GM12878 (cell line): Measurements from ENCODE around the gene MRPL53. TPM values are rescaled to one million over a fixed set of nuclear protein-coding genes. Genes with fewer than 3 reads are reported as not detected.

Experiments used
- ATF2 ChIP-seq: IDR thresholded peaks from 2 replicates; pipeline ENCODE4 v1.6.1; 2012; ENCODE audit warnings: low read length, inconsistent platforms
- BACH1 ChIP-seq: fragments of 450-650 bp; IDR thresholded peaks from 2 replicates; pipeline ENCODE4 v1.6.1; 2017; ENCODE audit warnings: mild to moderate bottlenecking, borderline replicate concordance
- CBFB ChIP-seq: IDR thresholded peaks from 2 replicates; pipeline ENCODE4 v1.6.1; 2016; ENCODE audit warnings: antibody characterized with exemption, low read depth
- DPF2 ChIP-seq: fragments of 450-650 bp; IDR thresholded peaks from 2 replicates; pipeline ENCODE4 v1.6.1; 2017; ENCODE audit warnings: mild to moderate bottlenecking
- ESRRA ChIP-seq: IDR thresholded peaks from 2 replicates; pipeline ENCODE4 v1.6.1; 2012; ENCODE audit warnings: mild to moderate bottlenecking, low read length, improper control_type of control experiment
- ETV6 ChIP-seq, 2 experiments: fragments of 450-650 bp in 1 of 2; IDR thresholded peaks in 1 of 2; conservative IDR thresholded peaks in 1 of 2; 2 replicates each; pipeline ENCODE4 v1.6.1; 2014; ENCODE audit warnings: antibody characterized with exemption in 1 of 2, borderline replicate concordance in 1 of 2, low read depth in 1 of 2, mild to moderate bottlenecking in 1 of 2, moderate library complexity in 1 of 2
- GATAD2B ChIP-seq: fragments of 450-650 bp; conservative IDR thresholded peaks from 2 replicates; pipeline ENCODE4 v1.6.1; 2017; ENCODE audit warnings: low read depth, mild to moderate bottlenecking, moderate library complexity
- HDAC2 ChIP-seq: fragments of 200-600 bp; sonication (generic); IDR thresholded peaks from 2 replicates; pipeline ENCODE4 v1.6.1; 2017
- KLF5 ChIP-seq: fragments of 450-650 bp; IDR thresholded peaks from 2 replicates; pipeline ENCODE4 v1.6.1; 2014; ENCODE audit warnings: mild to moderate bottlenecking; ENCODE audit not compliant: partially characterized antibody
- LARP7 ChIP-seq: fragments of 450-650 bp; IDR thresholded peaks from 2 replicates; pipeline ENCODE4 v1.6.1; 2017; ENCODE audit warnings: mild to moderate bottlenecking
- MXI1 ChIP-seq: fragments of 150-350 bp; IDR thresholded peaks from 2 replicates; pipeline ENCODE4 v1.6.1; 2011; ENCODE audit warnings: low read depth, mild to moderate bottlenecking, inconsistent platforms, low read length, improper control_type of control experiment
- MYC ChIP-seq: IDR thresholded peaks from 2 replicates; pipeline ENCODE4 v1.6.1; 2011; ENCODE audit warnings: mild to moderate bottlenecking, low read length, moderate library complexity, inconsistent platforms; ENCODE audit not compliant: insufficient read depth, insufficient replicate concordance, insufficient read length, severe bottlenecking
- NFYB ChIP-seq: IDR thresholded peaks from 2 replicates; pipeline ENCODE4 v1.6.1; 2011; ENCODE audit warnings: low read depth, mild to moderate bottlenecking, low read length, improper control_type of control experiment, moderate library complexity; ENCODE audit not compliant: insufficient read depth
- NKRF ChIP-seq: fragments of 450-650 bp; conservative IDR thresholded peaks from 2 replicates; pipeline ENCODE4 v1.6.1; 2017; ENCODE audit warnings: mild to moderate bottlenecking, moderate library complexity
- PBX3 ChIP-seq: IDR thresholded peaks from 2 replicates; pipeline ENCODE4 v1.6.1; 2011; ENCODE audit warnings: mild to moderate bottlenecking, low read depth, low read length, moderate library complexity; ENCODE audit not compliant: insufficient replicate concordance
- POLR2A ChIP-seq: IDR thresholded peaks from 2 replicates; pipeline ENCODE4 v1.6.1; 2011; ENCODE audit warnings: low read depth, mild to moderate bottlenecking, low read length
- RBBP5 ChIP-seq: fragments of 200-600 bp; sonication (generic); conservative IDR thresholded peaks from 2 replicates; pipeline ENCODE4 v1.6.1; 2016
- RUNX3 ChIP-seq: IDR thresholded peaks from 2 replicates; pipeline ENCODE4 v1.6.1; 2012; ENCODE audit warnings: low read length, inconsistent platforms
- SIN3A ChIP-seq: IDR thresholded peaks from 2 replicates; pipeline ENCODE4 v1.6.1; 2012; ENCODE audit warnings: low read depth, low read length, improper control_type of control experiment
- SMAD5 ChIP-seq: IDR thresholded peaks from 2 replicates; pipeline ENCODE4 v1.6.1; 2016; ENCODE audit warnings: antibody characterized with exemption, low read depth
- SMARCA5 ChIP-seq: fragments of 450-650 bp; IDR thresholded peaks from 2 replicates; pipeline ENCODE4 v1.6.1; 2017; ENCODE audit warnings: mild to moderate bottlenecking
- SPI1 ChIP-seq: IDR thresholded peaks from 2 replicates; pipeline ENCODE4 v1.6.1; 2011; ENCODE audit warnings: low read depth, mild to moderate bottlenecking, low read length, moderate library complexity, borderline replicate concordance; ENCODE audit not compliant: insufficient read depth
- ZBTB4 ChIP-seq: fragments of 450-650 bp; formaldehyde crosslinking; IDR thresholded peaks from 2 replicates; pipeline ENCODE4 v1.4.0; 2022; ENCODE audit warnings: mild to moderate bottlenecking, moderate library complexity
- polyA plus RNA-seq, 11 experiments: library from polyadenylated mRNA; depleted of rRNA in 4 of 11; unstranded in 6 of 11; stranded (reverse) in 5 of 11; fragments of >200 nt; fragmentation: Nextera tagmentation in 4 of 11; fragmentation: Illumina TruSeq in 1 of 11; extraction: Ambion mirVana in 4 of 11; extraction: Trizol in 1 of 11; gene quantifications; 1 replicate in 1 of 11; 2 replicates in 10 of 11; pipeline versions ENCODE4 v1.2.1 to v1.2.3, GENCODE V29; 2011 to 2016; ENCODE audit warnings: inconsistent platforms in 2 of 11, missing spikeins in 2 of 11, low read depth in 1 of 11
- total RNA-seq, 4 experiments: library from RNA; depleted of rRNA in 3 of 4; stranded (reverse); fragments of >200 nt in 3 of 4; fragmentation: Illumina TruSeq in 1 of 4; extraction: Trizol in 1 of 4; gene quantifications; 2 replicates each; pipeline versions ENCODE4 v1.2.1 to v1.2.3, GENCODE V29; 2013 to 2021

MRPL53 gene
- total and polyA plus RNA-seq, 10 of the 15 experiments (the other 5 are each of a cell fraction or from before 2014, with no cell fraction given), result 15.1 to 167 (median 80.9) TPM

GRCh38 chr2:74481961-74482800, 9.7 kb upstream of the MRPL53 start (continued):
- TF ChIP-seq SMAD5 (no peak), POLR2A (peak; percentile 65; the same call in 1 of the 2 replicates), MYC (no peak), KLF5 (no peak), GATAD2B (peak; percentile 68), BACH1 (no peak), RBBP5 (no peak), PBX3 (no peak), MXI1 (peak; percentile 8; the same call in 1 of the 2 replicates), LARP7 (peak; percentile 64), ATF2 (no peak), SIN3A (0 out of 2 replicates have a peak, but pooled peaks have one; percentile 12), SMARCA5 (0 out of 2 replicates have a peak, but pooled peaks have one; percentile 20), RUNX3 (no peak; the same call in 1 of the 2 replicates), ETV6 (conservative IDR thresholded peaks at IDR 0.05 in 1 of 2, IDR thresholded peaks at IDR 0.05 in 1 of 2; ENCODE audit: borderline replicate concordance in 1 of 2, low read depth in 1 of 2) (no peak), CBFB (no peak; the same call in 1 of the 2 replicates), DPF2 (peak; percentile 54; the same call in 1 of the 2 replicates), NKRF (no peak; the same call in 1 of the 2 replicates), ESRRA (no peak), HDAC2 (no peak), ZBTB4 (CRISPR knock-in tag) (no peak), SPI1 (0 out of 2 replicates have a peak, but pooled peaks have one; percentile 2), NFYB (no peak)
